Measurements from ENCODE around the gene CRYBB2. TPM values are rescaled to one million over a fixed set of nuclear protein-coding genes. Genes with fewer than 3 reads are reported as not detected.
"Not testable (repeated sequence)": the region's sequence is repeated elsewhere in the genome, so short reads cannot be mapped to it uniquely, and the experiment has no call there.

The CRYBB2 gene
- total RNA-seq, 2 experiments from 2014 or later, result not detected

GRCh38 chr22:25201557-25202273 lies 17.7 kb upstream of the CRYBB2 start:
- Mint-ChIP-seq H3K27ac (no peak overlapping the region), H3K36me3 (ENCODE audit: low read depth) (no peaks in the 10 kb centered on the region), H3K4me1 (ENCODE audit: low read depth) (no peaks in the 10 kb centered on the region), H3K27me3 (ENCODE audit: low read depth) (no peaks in the 10 kb centered on the region), H3K4me3 (no peak overlapping the region), H3K9me3 (no peaks in the 10 kb centered on the region)
- intact Hi-C loops (cut with micrococcal nuclease), result loop anchor here (10.0 kb wide), 1 partner anchor 133 kb away; no protein-coding TSS in a partner anchor
- CTCF ChIA-PET, result interaction anchor here (0.6 to 2.5 kb wide), 17 partner anchors 11 to 586 kb away, joined by 3 to 15 read pairs (median 4); no protein-coding TSS in a partner anchor
- DNase-seq, result no peak

GRCh38 chr22:25202290-25202921 lies 17.0 kb upstream of the CRYBB2 start:
- Mint-ChIP-seq H3K4me1 (ENCODE audit: low read depth) (no peaks in the 10 kb centered on the region), H3K27me3 (ENCODE audit: low read depth) (no peaks in the 10 kb centered on the region), H3K9me3 (no peaks in the 10 kb centered on the region), H3K4me3 (no peak overlapping the region), H3K27ac (no peak overlapping the region), H3K36me3 (ENCODE audit: low read depth) (no peaks in the 10 kb centered on the region)
- CTCF ChIA-PET, result interaction anchor here (0.6 to 2.5 kb wide), 16 partner anchors 10 to 586 kb away, joined by 3 to 15 read pairs (median 4); no protein-coding TSS in a partner anchor
- intact Hi-C loops (cut with micrococcal nuclease), result loop anchor here (10.0 kb wide), 1 partner anchor 132 kb away; no protein-coding TSS in a partner anchor
- peak; percentile 77 for DNase-seq

- CTCF ChIA-PET, result interaction anchor here (0.7 to 2.5 kb wide), 11 partner anchors 10 to 324 kb away, joined by 3 to 15 read pairs (median 3); no protein-coding TSS in a partner anchor
- no peak overlapping the region for H3K4me3 Mint-ChIP-seq
- H3K9me3 Mint-ChIP-seq, result no peaks in the 10 kb centered on the region
- H3K27me3 Mint-ChIP-seq (ENCODE audit: low read depth), result no peaks in the 10 kb centered on the region
- no peaks in the 10 kb centered on the region for H3K36me3 Mint-ChIP-seq (ENCODE audit: low read depth)
- intact Hi-C loops (cut with micrococcal nuclease), result loop anchor here (10.0 kb wide), 1 partner anchor 132 kb away; no protein-coding TSS in a partner anchor
- DNase-seq, result no peak
- H3K4me1 Mint-ChIP-seq (ENCODE audit: low read depth), result no peaks in the 10 kb centered on the region
- H3K27ac Mint-ChIP-seq, result no peak overlapping the region
Measured at GRCh38 chr22:25203082-25203481, 16.4 kb upstream of the CRYBB2 start.

GRCh38 chr22:25204547-25204946 lies 14.9 kb upstream of the CRYBB2 start:
- not testable (repeated sequence) for H3K27ac Mint-ChIP-seq; DNase-seq; H3K4me1 Mint-ChIP-seq (ENCODE audit: low read depth); H3K4me3 Mint-ChIP-seq; H3K27me3 Mint-ChIP-seq (ENCODE audit: low read depth); H3K9me3 Mint-ChIP-seq; H3K36me3 Mint-ChIP-seq (ENCODE audit: low read depth)
- CTCF ChIA-PET, result interaction anchor here (0.7 to 2.2 kb wide), 4 partner anchors 28 to 354 kb away, joined by 3 to 6 read pairs (median 4); no protein-coding TSS in a partner anchor
- intact Hi-C loops (cut with micrococcal nuclease), result loop anchor here (10.0 kb wide), 1 partner anchor 130 kb away; no protein-coding TSS in a partner anchor

GRCh38 chr22:25205847-25206246 lies 13.6 kb upstream of the CRYBB2 start:
- no peaks in the 10 kb centered on the region for H3K27me3 Mint-ChIP-seq (ENCODE audit: low read depth)
- H3K4me3 Mint-ChIP-seq, result no peak overlapping the region
- no peaks in the 10 kb centered on the region for H3K36me3 Mint-ChIP-seq (ENCODE audit: low read depth)
- intact Hi-C loops (cut with micrococcal nuclease), result loop anchor here (10.0 kb wide), 1 partner anchor 129 kb away; no protein-coding TSS in a partner anchor
- CTCF ChIA-PET, result interaction anchor here (1.2 kb wide), 1 partner anchor 30 kb away, joined by 3 read pairs; no protein-coding TSS in a partner anchor
- H3K27ac Mint-ChIP-seq, result no peak overlapping the region
- DNase-seq, result no peak
- no peaks in the 10 kb centered on the region for H3K9me3 Mint-ChIP-seq
- no peaks in the 10 kb centered on the region for H3K4me1 Mint-ChIP-seq (ENCODE audit: low read depth)

GRCh38 chr22:25206998-25207397 lies 12.4 kb upstream of the CRYBB2 start:
- Mint-ChIP-seq H3K4me1 (ENCODE audit: low read depth) (no peaks in the 10 kb centered on the region), H3K36me3 (ENCODE audit: low read depth) (no peaks in the 10 kb centered on the region), H3K27ac (no peak overlapping the region), H3K27me3 (ENCODE audit: low read depth) (no peaks in the 10 kb centered on the region), H3K4me3 (no peak overlapping the region), H3K9me3 (no peaks in the 10 kb centered on the region)
- CTCF ChIA-PET, result no interaction called here
- intact Hi-C loops (cut with micrococcal nuclease), result loop anchor here (10.0 kb wide), 1 partner anchor 128 kb away; no protein-coding TSS in a partner anchor
- no peak for DNase-seq

GRCh38 chr22:25207553-25208157 lies 11.8 kb upstream of the CRYBB2 start:
- Mint-ChIP-seq H3K4me3 (no peak overlapping the region), H3K4me1 (ENCODE audit: low read depth) (no peaks in the 10 kb centered on the region), H3K36me3 (ENCODE audit: low read depth) (no peaks in the 10 kb centered on the region), H3K27ac (no peak overlapping the region), H3K27me3 (ENCODE audit: low read depth) (no peaks in the 10 kb centered on the region), H3K9me3 (no peaks in the 10 kb centered on the region)
- intact Hi-C loops (cut with micrococcal nuclease), result loop anchor here (10.0 kb wide), 1 partner anchor 127 kb away; no protein-coding TSS in a partner anchor
- CTCF ChIA-PET, result no interaction called here
- no peak for DNase-seq

- Mint-ChIP-seq H3K27ac (no peak overlapping the region), H3K36me3 (ENCODE audit: low read depth) (no peaks in the 10 kb centered on the region), H3K4me3 (no peak overlapping the region), H3K4me1 (ENCODE audit: low read depth) (no peaks in the 10 kb centered on the region), H3K27me3 (ENCODE audit: low read depth) (no peaks in the 10 kb centered on the region), H3K9me3 (no peaks in the 10 kb centered on the region)
- no peak for DNase-seq
- CTCF ChIA-PET, result no interaction called here
- intact Hi-C loops (cut with micrococcal nuclease), result loop anchor here (10.0 kb wide), 1 partner anchor 126 kb away; no protein-coding TSS in a partner anchor
Measured at GRCh38 chr22:25208328-25208727, 11.1 kb upstream of the CRYBB2 start.

- Mint-ChIP-seq H3K4me3 (no peak overlapping the region), H3K27ac (no peak overlapping the region), H3K27me3 (ENCODE audit: low read depth) (no peaks in the 10 kb centered on the region), H3K36me3 (ENCODE audit: low read depth) (no peaks in the 10 kb centered on the region), H3K4me1 (ENCODE audit: low read depth) (no peaks in the 10 kb centered on the region), H3K9me3 (no peaks in the 10 kb centered on the region)
- CTCF ChIA-PET, result interaction anchor here (1.7 kb wide), 1 partner anchor 10 kb away, joined by 5 read pairs; the partner anchor contains the start of gene CRYBB2
- DNase-seq, result no peak
- intact Hi-C loops (cut with micrococcal nuclease), result loop anchor here (10.0 kb wide), 1 partner anchor 126 kb away; no protein-coding TSS in a partner anchor
Measured at GRCh38 chr22:25208743-25209505, 10.5 kb upstream of the CRYBB2 start.

GRCh38 chr22:25210793-25211192 lies 8.6 kb upstream of the CRYBB2 start:
- no peak overlapping the region for H3K4me3 Mint-ChIP-seq
- intact Hi-C loops (cut with micrococcal nuclease), result no loop called here
- H3K27me3 Mint-ChIP-seq (ENCODE audit: low read depth), result no peaks in the 10 kb centered on the region
- H3K27ac Mint-ChIP-seq, result no peak overlapping the region
- H3K36me3 Mint-ChIP-seq (ENCODE audit: low read depth), result no peaks in the 10 kb centered on the region
- H3K4me1 Mint-ChIP-seq (ENCODE audit: low read depth), result no peaks in the 10 kb centered on the region
- no peaks in the 10 kb centered on the region for H3K9me3 Mint-ChIP-seq
- no peak for DNase-seq
- CTCF ChIA-PET, result interaction anchor here (1.1 to 1.7 kb wide), 2 partner anchors 8 to 14 kb away, joined by 3 to 5 read pairs; partner anchors contain the start of gene CRYBB2

- CTCF ChIA-PET, result interaction anchor here (0.7 to 2.5 kb wide), 2 partner anchors 10 to 39 kb away, joined by 3 to 15 read pairs; no protein-coding TSS in a partner anchor
- no peaks in the 10 kb centered on the region for H3K4me1 Mint-ChIP-seq (ENCODE audit: low read depth)
Measured at GRCh38 chr22:25212337-25212736, 7.1 kb upstream of the CRYBB2 start.

More at GRCh38 chr22:25212337-25212736, 7.1 kb upstream of the CRYBB2 start:
- peaks cover 5% of the 10 kb centered on the region for H3K27me3 Mint-ChIP-seq (ENCODE audit: low read depth)
- intact Hi-C loops (cut with micrococcal nuclease), result no loop called here
- H3K9me3 Mint-ChIP-seq, result no peaks in the 10 kb centered on the region
- H3K27ac Mint-ChIP-seq, result no peak overlapping the region
- no peak overlapping the region for H3K4me3 Mint-ChIP-seq
- no peaks in the 10 kb centered on the region for H3K36me3 Mint-ChIP-seq (ENCODE audit: low read depth)
- DNase-seq, result no peak

All from activated naive CD4-positive, alpha-beta T cell treated with anti-CD3 and anti-CD28 coated beads for 36 hours (primary cell).